Brain microvascular endothelial cell (primary cell): ENCODE measurements around the gene USH1C.

ENCODE experiments used
- DNase-seq: peaks from one replicate; pipeline ENCODE4 v3.0.0-alpha.2; 2020
- H3K27ac ChIP-seq: fragments of 250-450 bp; sonication (Bioruptor Pico); 2 replicates; pipeline ENCODE4 v1.5.1; 2020; ENCODE audit warnings: mild to moderate bottlenecking, moderate library complexity
- H3K27me3 ChIP-seq: fragments of 250-450 bp; sonication (Bioruptor Pico); replicated peaks from 2 replicates; pipeline ENCODE4 v1.5.1; 2020; ENCODE audit warnings: mild to moderate bottlenecking
- H3K36me3 ChIP-seq: fragments of 250-450 bp; sonication (Bioruptor Pico); replicated peaks from 2 replicates; pipeline ENCODE4 v1.5.1; 2020; ENCODE audit warnings: mild to moderate bottlenecking
- H3K4me3 ChIP-seq: 2 replicates; pipeline ENCODE4 v1.5.1; 2011; ENCODE audit warnings: low read depth, mild to moderate bottlenecking, control low read depth, low read length, moderate library complexity
- in situ Hi-C: cut with HindIII; loops from 2 replicates; pipeline ENCODE4 v1.10.0; 2017; ENCODE audit warnings: low sequenced_read_pairs, low pct_ligation_motif_present
- TF ChIP-seq, protein P1 (sequence below): IDR thresholded peaks from 2 replicates; pipeline ENCODE4 v1.5.1; 2011; ENCODE audit warnings: low read depth, mild to moderate bottlenecking, moderate library complexity, low read length, control low read depth, inconsistent platforms; ENCODE audit errors: missing control alignments

The USH1C gene

DNA sequence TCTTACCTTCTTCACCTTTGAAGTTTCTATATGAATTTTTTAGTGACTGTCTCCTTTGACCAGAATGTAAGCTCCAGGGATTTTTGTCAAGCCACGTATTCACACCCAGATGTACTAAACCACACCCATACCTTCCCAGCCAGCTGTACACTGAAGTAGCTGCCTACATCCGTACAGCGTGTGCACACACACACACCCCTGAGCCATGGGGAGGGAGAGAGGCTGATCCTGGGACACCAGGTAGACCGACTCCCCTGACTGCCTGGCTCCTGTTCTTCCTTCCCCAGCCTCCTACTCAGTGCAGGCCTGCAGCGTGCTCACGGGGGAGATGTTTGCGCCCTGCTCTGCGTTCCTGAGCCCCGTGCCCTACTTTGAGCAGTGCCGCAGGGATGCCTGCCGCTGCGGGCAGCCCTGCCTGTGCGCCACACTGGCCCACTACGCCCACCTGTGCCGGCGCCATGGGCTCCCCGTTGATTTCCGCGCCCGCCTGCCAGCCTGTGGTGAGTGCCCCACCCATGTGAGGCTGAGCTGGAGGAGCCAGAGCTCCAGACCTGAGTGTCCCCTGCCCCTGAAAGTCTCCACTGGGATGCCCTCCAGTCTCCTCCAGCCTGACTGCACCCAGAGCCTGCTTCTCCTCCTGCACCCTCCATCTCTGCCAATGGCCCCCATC lies 28.7 kb upstream of the USH1C start:
- Histone ChIP-seq H3K27me3 (no peaks in the 10 kb centered on the region), H3K4me3 (no peak overlapping the region), H3K27ac (no peak overlapping the region), H3K36me3 (no peaks in the 10 kb centered on the region)
- in situ Hi-C loops, result no loop called here
- TF ChIP-seq, protein P1, sequence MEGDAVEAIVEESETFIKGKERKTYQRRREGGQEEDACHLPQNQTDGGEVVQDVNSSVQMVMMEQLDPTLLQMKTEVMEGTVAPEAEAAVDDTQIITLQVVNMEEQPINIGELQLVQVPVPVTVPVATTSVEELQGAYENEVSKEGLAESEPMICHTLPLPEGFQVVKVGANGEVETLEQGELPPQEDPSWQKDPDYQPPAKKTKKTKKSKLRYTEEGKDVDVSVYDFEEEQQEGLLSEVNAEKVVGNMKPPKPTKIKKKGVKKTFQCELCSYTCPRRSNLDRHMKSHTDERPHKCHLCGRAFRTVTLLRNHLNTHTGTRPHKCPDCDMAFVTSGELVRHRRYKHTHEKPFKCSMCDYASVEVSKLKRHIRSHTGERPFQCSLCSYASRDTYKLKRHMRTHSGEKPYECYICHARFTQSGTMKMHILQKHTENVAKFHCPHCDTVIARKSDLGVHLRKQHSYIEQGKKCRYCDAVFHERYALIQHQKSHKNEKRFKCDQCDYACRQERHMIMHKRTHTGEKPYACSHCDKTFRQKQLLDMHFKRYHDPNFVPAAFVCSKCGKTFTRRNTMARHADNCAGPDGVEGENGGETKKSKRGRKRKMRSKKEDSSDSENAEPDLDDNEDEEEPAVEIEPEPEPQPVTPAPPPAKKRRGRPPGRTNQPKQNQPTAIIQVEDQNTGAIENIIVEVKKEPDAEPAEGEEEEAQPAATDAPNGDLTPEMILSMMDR, result no peak
- no peak for DNase-seq

DNA sequence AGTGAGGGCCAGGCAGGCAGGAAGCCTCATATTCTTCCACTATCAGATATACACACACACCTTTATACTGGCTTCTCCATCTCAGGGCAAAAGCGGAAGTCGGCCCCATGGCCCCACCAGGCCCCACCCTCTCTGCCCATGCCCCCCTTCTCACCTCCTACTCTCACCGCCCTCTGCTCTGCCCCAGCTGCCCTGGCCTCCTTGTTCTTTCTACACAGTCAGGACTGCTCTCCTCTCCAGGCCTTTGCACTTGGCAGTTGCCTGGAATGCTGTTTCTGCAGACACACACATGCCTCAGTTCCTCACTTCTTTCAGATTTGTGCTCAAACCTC lies 28.1 kb upstream of the USH1C start:
- TF ChIP-seq, protein P1, result no peak
- no peaks in the 10 kb centered on the region for H3K27me3 ChIP-seq
- no peak for DNase-seq
- H3K27ac ChIP-seq, result no peak overlapping the region
- in situ Hi-C loops, result no loop called here
- H3K4me3 ChIP-seq, result no peak overlapping the region
- H3K36me3 ChIP-seq, result no peaks in the 10 kb centered on the region

DNA sequence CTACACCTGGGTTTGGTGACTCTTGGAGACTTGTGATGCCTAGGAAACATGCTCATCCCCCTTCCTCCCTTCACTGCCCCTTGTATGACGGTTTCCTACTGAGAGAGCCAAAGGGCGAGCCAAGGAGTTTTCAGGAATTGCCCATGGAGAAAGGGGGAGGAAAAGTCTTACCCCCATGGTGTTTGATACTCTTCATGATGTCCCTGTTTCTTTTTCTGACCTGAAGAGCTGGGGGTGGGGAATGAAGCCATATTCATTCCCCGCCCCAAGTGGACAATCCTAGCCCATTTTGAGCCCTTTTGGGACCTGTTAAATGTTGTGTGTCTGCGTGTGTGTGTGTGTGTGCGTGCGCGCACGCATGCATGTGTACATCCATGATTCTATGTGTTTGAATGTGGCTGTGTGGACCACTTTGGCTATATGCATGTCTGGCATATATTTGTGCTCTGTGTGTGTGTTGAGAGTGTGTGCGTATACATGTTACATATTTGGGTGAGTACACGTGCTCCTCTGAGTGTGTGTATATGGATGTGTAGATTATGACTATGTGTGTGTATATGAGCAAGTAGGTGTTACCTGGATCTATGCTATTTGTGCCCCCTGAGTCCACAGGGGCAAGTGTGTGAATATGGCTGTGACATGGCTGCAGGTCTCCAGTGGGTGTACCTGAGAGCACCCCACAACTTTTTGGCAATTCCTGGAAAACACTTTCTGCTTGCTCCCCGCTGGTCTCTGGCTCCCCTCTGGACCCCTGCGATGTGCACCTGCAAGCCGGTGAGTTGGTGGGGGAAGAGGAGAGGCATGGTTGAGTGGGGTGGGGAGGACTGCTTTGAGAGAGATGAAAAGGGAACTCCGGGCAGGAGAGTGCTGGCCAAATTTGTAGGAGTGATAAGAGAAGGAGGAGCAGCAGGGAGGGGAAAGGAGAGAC lies 27.5 kb upstream of the USH1C start:
- Histone ChIP-seq H3K27ac (no peak overlapping the region), H3K4me3 (no peak overlapping the region), H3K27me3 (no peaks in the 10 kb centered on the region), H3K36me3 (no peaks in the 10 kb centered on the region)
- in situ Hi-C loops, result no loop called here
- no peak for DNase-seq
- TF ChIP-seq, protein P1, result no peak

DNA sequence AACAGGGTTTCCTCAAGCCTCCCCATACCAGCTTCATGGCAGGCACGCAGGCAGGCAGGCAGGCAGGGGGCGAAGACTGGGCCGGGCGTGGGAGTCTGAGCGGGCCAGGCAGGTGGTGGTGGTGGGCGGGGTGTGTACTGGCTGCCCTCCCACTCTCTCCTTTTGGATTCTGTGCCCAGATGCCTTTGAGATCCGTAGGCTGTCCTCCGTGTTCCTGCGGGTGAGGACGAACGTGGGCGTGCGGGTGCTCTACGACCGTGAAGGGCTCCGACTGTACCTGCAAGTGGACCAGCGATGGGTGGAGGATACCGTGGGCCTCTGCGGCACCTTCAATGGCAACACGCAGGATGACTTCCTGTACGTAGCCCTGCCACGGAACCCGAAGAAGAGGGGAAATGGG lies 25.8 kb upstream of the USH1C start:
- DNase-seq, result no peak
- Histone ChIP-seq H3K36me3 (no peaks in the 10 kb centered on the region), H3K27ac (no peak overlapping the region), H3K4me3 (no peak overlapping the region), H3K27me3 (no peaks in the 10 kb centered on the region)
- in situ Hi-C loops, result no loop called here
- TF ChIP-seq, protein P1, result no peak

DNA sequence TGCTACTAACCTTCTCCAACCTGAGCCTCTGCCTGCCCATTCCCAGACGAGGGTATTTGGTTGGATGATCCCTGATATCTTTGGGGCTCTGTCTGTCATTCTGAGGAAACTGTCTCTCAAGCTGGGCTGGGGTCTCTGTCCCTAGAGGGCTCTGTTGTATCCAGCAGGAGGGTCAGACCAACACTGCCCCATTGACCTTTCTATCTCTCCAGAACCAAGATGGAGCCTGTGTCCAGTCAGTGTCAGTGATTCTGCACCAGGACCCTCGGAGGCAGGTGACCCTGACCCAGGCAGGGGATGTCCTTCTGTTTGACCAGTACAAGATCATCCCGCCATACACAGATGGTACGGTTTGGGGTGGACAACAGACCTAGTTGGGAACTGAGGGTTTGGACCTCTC lies 24.7 kb upstream of the USH1C start:
- in situ Hi-C loops, result no loop called here
- TF ChIP-seq, protein P1, result no peak
- DNase-seq, result no peak
- no peak overlapping the region for H3K27ac ChIP-seq
- H3K4me3 ChIP-seq, result no peak overlapping the region
- no peaks in the 10 kb centered on the region for H3K27me3 ChIP-seq
- H3K36me3 ChIP-seq, result no peaks in the 10 kb centered on the region
